Effector CD4-positive, alpha-beta T cell (primary cell): Measurements from ENCODE around the gene SYNDIG1L.
"Not testable (repeated sequence)": the region's sequence is repeated elsewhere in the genome, so short reads cannot be mapped to it uniquely, and the experiment has no call there.

Source experiments
- DNase-seq: peaks from one replicate; pipeline ENCODE4 v3.0.0-alpha.2; 2020

The SYNDIG1L gene

GRCh38 chr14:74401504-74402241, 24.3 kb downstream of the SYNDIG1L start:
- peak; percentile 34 for DNase-seq

DNA sequence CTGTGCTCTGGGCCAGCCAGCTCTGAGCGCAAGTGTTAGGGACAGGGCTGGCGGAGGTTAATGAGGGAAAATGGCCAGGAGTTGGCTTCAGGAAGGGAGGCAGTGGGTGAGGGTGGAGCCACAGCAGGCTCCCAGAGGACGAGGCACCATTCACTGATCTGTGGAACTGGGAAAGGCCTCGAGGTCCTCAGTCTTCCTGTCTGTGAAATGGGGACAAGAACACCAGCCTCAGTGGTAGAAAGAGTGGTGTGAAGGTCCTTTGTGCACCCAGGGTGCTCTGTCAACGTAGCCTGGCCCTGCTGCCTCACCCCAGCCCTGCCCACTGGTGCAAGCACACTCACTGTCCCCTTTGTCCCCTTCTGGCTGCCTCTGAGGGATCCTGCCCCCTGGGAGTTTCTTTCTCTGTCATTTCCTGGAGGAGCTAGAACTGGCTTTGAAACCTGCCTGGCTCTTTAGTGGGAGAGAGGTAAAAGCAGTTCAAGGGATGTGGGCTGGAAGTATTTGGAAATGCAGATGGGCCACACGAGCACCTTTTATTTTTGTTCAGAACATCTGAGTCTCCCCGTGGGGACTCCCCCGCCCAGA, 25.0 kb downstream of the SYNDIG1L start:
- no peak for DNase-seq

DNA sequence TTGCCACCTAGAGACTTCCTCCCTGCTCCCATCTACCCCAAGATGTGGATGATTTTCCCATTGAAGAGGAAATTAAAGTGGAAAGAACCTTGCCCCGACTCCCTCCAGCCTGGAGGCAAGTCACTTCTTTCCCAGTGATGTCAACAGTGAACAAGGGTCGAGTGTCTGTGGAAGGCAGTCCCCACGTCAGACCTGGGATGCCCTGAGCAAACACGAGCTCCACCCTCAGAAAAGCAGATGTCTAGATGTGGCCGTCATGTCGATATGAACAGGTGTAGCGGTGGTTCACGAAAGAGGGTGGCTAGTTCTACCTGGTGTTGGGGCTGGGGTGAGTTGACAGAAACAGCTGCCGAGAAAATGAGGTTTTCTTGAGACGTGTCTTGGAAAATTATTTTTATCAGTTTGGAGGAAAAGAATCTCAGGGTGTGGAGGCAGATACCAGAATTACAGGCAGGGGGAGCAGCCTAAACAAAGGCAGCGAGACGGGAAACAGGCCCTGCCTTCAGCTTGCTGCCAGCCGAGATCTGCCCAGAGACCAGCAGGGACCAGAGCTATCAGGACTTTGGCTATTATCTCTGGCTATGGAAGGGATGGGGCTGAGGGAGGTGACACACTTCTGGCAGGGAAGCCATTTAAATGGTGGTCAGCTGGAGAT, 25.9 kb downstream of the SYNDIG1L start:
- DNase-seq, result no peak

DNA sequence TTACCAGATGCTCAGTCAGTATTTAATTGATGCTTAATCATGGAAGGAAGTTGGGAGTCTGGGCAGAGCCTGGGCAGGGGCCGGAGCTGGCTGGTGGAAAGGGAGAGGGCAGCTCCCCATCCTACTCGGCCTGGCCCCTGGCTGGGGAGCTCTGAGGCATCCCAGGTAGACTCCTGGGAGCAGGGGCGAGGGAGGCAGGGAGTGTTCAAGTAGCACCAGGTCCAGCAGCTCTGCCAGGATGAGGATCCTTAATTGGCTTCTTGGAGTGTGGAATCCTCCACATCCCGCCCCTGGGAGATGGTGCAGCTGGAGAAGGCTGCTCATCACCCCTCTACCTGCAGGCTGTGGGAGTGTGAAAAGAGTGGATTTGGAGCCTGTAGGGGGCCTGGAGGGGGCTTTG, 30.9 kb downstream of the SYNDIG1L start:
- DNase-seq, result no peak

- DNase-seq, result no peak
Measured at GRCh38 chr14:74394549-74394948, 31.5 kb downstream of the SYNDIG1L start.

DNA sequence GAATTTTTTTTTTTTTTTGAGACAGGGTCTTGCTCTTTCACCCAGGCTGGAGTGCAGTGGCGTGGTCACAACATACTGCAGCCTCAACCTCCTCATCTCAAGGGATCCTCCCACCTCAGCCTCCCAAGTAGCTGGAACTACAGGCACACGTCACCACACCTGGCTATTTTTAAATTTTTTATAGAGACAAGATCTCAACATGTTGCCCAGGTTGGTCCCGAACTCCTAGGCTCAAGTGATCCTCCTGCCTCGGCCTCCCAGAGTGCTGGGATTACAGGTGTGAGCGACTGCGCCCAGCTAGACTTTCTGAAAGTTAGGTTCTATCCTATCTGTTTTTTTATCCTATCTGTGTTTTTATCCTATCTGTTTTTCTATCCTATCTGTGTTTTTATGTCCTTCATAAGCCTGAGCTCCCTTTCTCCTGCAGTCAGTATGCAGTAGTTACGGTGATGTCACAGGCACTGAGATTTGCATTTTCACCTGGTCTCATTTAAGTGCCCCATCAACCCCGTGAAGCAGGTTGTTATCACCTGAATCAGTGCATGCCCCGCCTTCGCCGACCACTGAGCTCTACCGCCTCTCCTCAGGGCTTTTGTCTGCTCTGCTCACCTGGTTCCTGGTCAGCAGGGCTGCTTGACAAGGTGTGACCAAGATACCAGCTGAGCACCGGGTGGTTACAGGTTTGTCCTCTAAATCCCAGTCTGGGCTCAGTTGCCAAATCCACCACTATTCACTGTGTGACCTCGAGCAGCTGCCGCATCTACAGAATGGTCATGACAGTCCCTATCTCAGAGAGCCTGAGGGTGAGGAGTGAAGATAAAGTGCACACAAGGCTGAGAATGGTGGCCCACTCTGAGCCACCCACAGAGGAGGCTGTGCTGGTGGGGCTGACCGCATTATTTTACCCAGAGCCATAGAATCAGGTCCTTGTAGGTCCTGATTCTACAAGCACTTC, 33.1 kb downstream of the SYNDIG1L start:
- DNase-seq, result no peak

GRCh38 chr14:74391479-74391878, 34.5 kb downstream of the SYNDIG1L start:
- DNase-seq, result no peak

DNA sequence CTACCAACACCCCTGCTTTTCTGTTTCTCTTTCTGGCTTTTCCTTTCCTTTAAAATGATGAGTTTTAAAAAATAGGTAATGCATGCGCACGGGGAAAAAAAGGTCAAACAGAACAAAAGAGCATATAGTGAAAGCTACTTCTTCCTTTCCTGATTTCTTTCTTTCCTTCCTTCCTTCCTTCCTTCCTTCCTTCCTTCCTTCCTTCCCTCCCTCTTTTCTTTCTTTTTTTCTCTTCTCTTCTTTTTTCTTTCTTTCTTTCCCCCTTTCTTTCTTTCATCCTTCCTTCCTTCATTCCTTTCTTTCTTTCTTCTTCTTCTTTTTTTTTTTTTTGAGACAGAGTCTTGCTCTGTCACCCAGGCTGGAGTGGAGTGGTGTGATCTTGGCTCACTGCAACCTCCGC, 35.5 kb downstream of the SYNDIG1L start:
- DNase-seq, result not testable (repeated sequence)

DNA sequence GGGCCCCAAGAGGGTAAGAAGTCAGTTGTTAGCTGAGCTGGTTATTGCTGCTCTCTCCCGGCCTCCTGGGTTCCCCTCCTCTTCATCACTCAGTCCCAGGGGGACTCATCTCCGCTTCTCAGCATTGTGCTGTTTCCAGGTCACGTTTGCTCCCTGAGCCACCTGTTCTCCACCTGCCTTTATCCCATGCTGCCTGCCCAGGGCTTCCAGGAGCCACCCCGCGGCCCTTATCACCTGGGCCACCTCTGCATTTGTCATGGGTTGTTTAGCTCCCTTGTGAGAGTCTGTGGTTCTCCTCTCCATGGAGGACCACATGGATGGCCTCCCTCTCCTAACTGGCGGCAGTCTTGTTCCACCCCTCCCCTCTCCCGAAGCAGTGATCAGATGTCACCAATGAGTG, 36.0 kb downstream of the SYNDIG1L start:
- DNase-seq, result no peak

- no peak for DNase-seq
Measured at GRCh38 chr14:74382231-74382630, 43.8 kb downstream of the SYNDIG1L start.

GRCh38 chr14:74381571-74381970, 44.4 kb downstream of the SYNDIG1L start:
- DNase-seq, result not testable (repeated sequence)

DNA sequence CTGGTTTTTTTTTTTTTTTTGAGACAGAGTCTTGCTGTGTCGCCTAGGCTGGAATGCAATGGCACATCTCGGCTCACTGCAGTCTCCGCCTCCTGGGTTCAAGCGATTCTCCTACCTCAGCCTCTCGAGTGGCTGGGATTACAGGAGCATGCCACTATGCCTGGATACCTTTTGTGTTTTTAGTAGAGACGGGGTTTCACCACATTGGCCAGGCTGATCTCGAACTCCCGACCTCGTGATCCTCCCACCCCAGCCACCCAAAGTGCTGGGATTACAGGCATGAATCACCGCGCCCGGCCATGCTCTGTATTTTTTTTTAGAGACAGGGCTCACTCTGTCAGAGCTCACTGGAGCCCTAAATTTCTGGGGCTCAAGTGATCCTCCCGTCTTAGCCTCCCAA, 45.2 kb downstream of the SYNDIG1L start:
- no peak for DNase-seq

DNA sequence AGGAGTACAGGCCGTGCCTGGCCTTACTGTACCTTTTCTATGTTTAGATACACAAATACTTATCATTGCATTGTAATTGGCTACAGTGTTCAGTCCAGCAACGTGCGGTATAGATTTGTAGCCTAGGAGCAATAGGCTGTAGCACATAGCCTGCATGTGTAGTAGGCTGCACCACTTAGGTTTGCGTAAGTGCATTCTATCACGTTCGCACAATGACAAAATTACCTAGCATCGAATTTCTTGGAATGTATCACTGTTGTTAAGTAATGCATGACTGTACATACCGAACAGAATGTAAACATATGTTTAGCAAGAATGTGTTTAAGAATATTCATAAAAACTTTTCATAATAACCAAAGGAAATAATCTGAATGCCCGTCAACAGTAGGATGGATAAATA, 45.8 kb downstream of the SYNDIG1L start:
- DNase-seq, result no peak

DNA sequence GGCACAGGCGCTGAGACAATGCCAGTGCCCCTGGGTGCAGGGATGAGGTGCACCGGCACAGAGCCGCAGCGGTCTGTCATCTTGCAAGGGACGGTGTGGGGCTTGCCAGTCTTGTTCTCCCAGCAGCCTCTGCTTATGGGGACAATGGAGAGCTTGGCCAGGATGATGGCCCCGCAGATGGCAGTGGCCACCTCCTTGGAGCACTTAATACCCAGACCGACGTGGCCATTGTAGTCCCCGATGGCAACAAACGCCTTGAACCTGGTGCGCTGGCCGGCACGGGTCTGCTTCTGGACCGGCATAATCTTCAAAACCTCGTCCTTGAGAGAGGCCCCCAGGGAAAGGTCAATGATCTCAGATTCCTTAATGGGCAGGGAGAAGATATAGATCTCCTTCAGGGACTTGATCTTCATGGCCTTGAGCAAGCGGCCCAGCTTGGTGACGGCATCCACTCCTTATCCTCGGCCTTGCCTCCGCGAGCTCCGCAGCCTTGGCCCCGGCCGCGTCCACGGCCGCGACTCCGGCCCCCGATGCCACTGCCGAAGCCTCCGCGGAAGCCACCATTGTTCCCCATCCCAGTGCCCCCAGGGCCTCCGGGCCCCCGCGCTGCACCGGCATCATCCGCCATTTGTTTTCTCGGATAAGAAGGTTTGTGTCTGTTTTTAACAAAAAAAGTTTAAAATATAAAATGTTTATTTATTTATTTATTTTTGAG, 47.9 kb downstream of the SYNDIG1L start:
- no peak for DNase-seq

- no peak for DNase-seq
Measured at GRCh38 chr14:74368441-74368840, 57.6 kb downstream of the SYNDIG1L start.

GRCh38 chr14:74368026-74368425, 58.0 kb downstream of the SYNDIG1L start:
- DNase-seq, result no peak

GRCh38 chr14:74364271-74364880, 61.6 kb downstream of the SYNDIG1L start:
- DNase-seq, result no peak

GRCh38 chr14:74362361-74362915, 63.6 kb downstream of the SYNDIG1L start:
- peak; percentile 48 for DNase-seq

DNA sequence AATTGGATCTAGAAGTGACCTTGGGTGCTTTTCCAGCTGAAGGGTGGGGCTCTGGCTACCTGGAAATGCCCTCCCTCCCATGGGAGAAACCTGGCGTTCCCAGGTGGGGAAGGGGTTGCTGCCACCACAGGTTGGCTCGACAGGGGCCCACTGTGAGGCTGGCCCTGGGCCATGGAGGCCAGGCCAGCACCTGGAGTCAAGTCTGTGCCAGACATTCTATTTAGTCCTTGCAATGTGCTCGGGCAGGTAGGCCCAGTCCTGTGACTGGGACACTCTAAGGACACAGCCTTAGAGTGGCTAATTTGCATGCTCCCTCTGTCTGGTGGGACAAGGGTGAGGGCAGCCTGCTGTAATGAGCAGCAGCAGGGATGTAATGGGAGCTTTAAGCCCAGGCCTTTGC, 65.8 kb downstream of the SYNDIG1L start:
- DNase-seq, result no peak

DNA sequence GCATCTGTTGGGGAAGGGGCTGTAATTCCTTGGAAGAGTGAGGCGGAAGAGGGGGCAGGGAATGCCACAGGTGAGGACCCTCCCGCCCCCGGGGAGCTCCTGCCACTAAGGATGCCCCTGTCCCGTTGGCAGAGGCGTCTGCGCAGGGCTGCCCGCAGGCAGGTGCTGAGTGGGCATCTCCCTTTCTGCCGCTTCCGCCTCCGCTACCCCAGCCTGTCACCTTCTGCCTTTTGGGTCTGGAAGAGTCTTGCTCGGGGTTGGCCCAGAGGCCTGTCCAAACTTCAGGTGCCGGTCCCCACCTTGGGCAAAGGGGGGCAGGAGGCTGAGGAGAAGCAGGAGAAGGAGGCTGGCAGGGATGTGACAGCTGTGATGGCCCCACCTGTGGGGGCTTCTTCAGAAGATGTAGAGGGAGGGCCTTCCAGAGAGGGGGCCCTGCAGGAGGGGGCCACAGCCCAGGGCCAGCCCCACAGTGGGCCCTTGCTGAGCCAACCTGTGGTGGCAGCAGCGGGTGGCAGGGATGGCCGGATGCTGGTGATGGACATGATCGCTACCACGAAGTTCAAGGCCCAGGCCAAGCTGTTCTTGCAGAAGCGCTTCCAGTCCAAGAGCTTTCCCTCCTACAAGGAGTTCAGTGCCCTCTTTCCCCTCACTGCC, 67.7 kb downstream of the SYNDIG1L start:
- DNase-seq, result no peak

GRCh38 chr14:74357585-74357984, 68.4 kb downstream of the SYNDIG1L start:
- DNase-seq, result no peak
